GM23338 (cell line): ENCODE data around the gene NDRG2. TPM values are rescaled to one million over a fixed set of nuclear protein-coding genes. Genes with fewer than 3 reads are reported as not detected.
"Not testable (repeated sequence)": the region's sequence is repeated elsewhere in the genome, so short reads cannot be mapped to it uniquely, and the experiment has no call there.

Experiments used
- ATAC-seq: fragments of 200-7000 bp; cut with Tn5 transposase; 3 replicates; pipeline ENCODE4 v1.9.1; 2020
- DNase-seq: peaks from one replicate; pipeline ENCODE4 v3.0.0-alpha.2; 2015; ENCODE audit warnings: low spot score
- H2AFZ ChIP-seq: fragments of 200-600 bp; sonication (generic); 2 replicates; pipeline ENCODE4 v1.8.0; 2016; ENCODE audit warnings: antibody characterized with exemption, mild to moderate bottlenecking, moderate library complexity
- H3F3A ChIP-seq: fragments of 200-600 bp; sonication (generic); replicated peaks from 2 replicates; pipeline ENCODE4 v1.8.0; 2017; ENCODE audit warnings: antibody characterized with exemption, mixed run types, low read depth
- H3K27ac ChIP-seq: fragments of 200-600 bp; sonication (generic); 2 replicates; pipeline ENCODE4 v1.6.1; 2016; ENCODE audit warnings: low read depth
- H3K27me3 ChIP-seq: fragments of 200-600 bp; sonication (generic); 2 replicates; pipeline ENCODE4 v1.8.0; 2016; ENCODE audit warnings: mild to moderate bottlenecking, mixed run types, moderate library complexity; ENCODE audit not compliant: insufficient read depth
- H3K36me3 ChIP-seq: fragments of 200-600 bp; sonication (generic); 2 replicates; pipeline ENCODE4 v1.8.0; 2016; ENCODE audit warnings: mild to moderate bottlenecking; ENCODE audit not compliant: insufficient read depth
- H3K4me1 ChIP-seq: fragments of 200-600 bp; sonication (generic); 2 replicates; pipeline ENCODE4 v1.8.0; 2016; ENCODE audit warnings: mild to moderate bottlenecking, moderate library complexity; ENCODE audit not compliant: insufficient read depth
- H3K4me2 ChIP-seq: fragments of 200-600 bp; sonication (generic); 2 replicates; pipeline ENCODE4 v1.7.1; 2017; ENCODE audit warnings: mixed run types
- H3K4me3 ChIP-seq: fragments of 200-600 bp; sonication (generic); 2 replicates; pipeline ENCODE4 v1.6.1; 2016; ENCODE audit warnings: mixed run types
- H3K79me2 ChIP-seq: fragments of 200-600 bp; sonication (generic); replicated peaks from 2 replicates; pipeline ENCODE4 v1.8.0; 2017; ENCODE audit warnings: mild to moderate bottlenecking; ENCODE audit not compliant: insufficient read depth
- H3K9me2 ChIP-seq: fragments of 200-600 bp; sonication (generic); 2 replicates; pipeline ENCODE4 v1.8.0; 2017; ENCODE audit not compliant: insufficient read depth
- H4K20me1 ChIP-seq: fragments of 200-600 bp; sonication (generic); replicated peaks from 2 replicates; pipeline ENCODE4 v1.8.0; 2017; ENCODE audit warnings: mild to moderate bottlenecking; ENCODE audit not compliant: insufficient read depth
- H3K27ac Mint-ChIP-seq: 2 replicates; pipeline ENCODE4 v1.8.0; 2020; ENCODE audit warnings: inconsistent platforms, mild to moderate bottlenecking, moderate library complexity, mixed read lengths
- H3K27me3 Mint-ChIP-seq: 3 replicates; pipeline ENCODE4 v1.8.0; 2022; ENCODE audit warnings: low read depth, mild to moderate bottlenecking, moderate library complexity, mixed read lengths, inconsistent platforms; ENCODE audit not compliant: insufficient read depth, poor library complexity
- H3K36me3 Mint-ChIP-seq: 3 replicates; pipeline ENCODE4 v1.8.0; 2021; ENCODE audit warnings: low read depth, mild to moderate bottlenecking, inconsistent platforms, moderate library complexity, mixed read lengths
- H3K4me1 Mint-ChIP-seq: 3 replicates; pipeline ENCODE4 v1.8.0; 2020; ENCODE audit warnings: mild to moderate bottlenecking, inconsistent platforms, mixed read lengths
- H3K4me3 Mint-ChIP-seq: 3 replicates; pipeline ENCODE4 v1.8.0; 2021; ENCODE audit warnings: moderate library complexity, mild to moderate bottlenecking, inconsistent platforms, mixed read lengths
- H3K9me3 Mint-ChIP-seq: 3 replicates; pipeline ENCODE4 v1.8.0; 2020; ENCODE audit warnings: moderate library complexity, mild to moderate bottlenecking, inconsistent platforms, mixed read lengths
- EZH2phosphoT487 ChIP-seq: fragments of 200-600 bp; sonication (generic); IDR thresholded peaks from one replicate; pipeline ENCODE4 v1.8.1; 2018; ENCODE audit warnings: antibody characterized with exemption; ENCODE audit not compliant: unreplicated experiment
- ZNF462 ChIP-seq: fragments of 250-450 bp; sonication (Bioruptor Pico); IDR thresholded peaks from 2 replicates; pipeline ENCODE4 v1.5.0; 2020; ENCODE audit warnings: mild to moderate bottlenecking, moderate library complexity
- polyA plus RNA-seq: library from polyadenylated mRNA; unstranded; fragments of >200 nt; fragmentation: Nextera tagmentation; extraction: Ambion mirVana; gene quantifications from 2 replicates; pipeline ENCODE4 v1.2.1, GENCODE V29; 2016
- total RNA-seq: library from RNA; depleted of rRNA; stranded (reverse); fragments of >200 nt; shearing (Covaris generic); gene quantifications from 2 replicates; pipeline ENCODE4 v1.2.3, GENCODE V29; 2014

Gene NDRG2
- total and polyA plus RNA-seq, 2 experiments from 2014 or later = 8.8 to 20.6 TPM

- no peaks in the 10 kb centered on the region for H3K9me2 ChIP-seq
- H3K4me1 ChIP-seq = 0 out of 2 replicates have a peak, but pooled peaks cover 7% of the 10 kb centered on the region
- no peaks in the 10 kb centered on the region for H3K79me2 ChIP-seq
- ATAC-seq (no peak), DNase-seq (no peak)
- peaks cover 15% of the 10 kb centered on the region for H3K4me1 Mint-ChIP-seq
- no peaks in the 10 kb centered on the region for H3K36me3 Mint-ChIP-seq
- no peak overlapping the region for H3K27ac ChIP-seq
- no peak overlapping the region for H3K27ac Mint-ChIP-seq
- no peak overlapping the region for H2AFZ ChIP-seq
- no peaks in the 10 kb centered on the region for H3K27me3 ChIP-seq
- no peak overlapping the region for H3K4me3 Mint-ChIP-seq
- H3K27me3 Mint-ChIP-seq = peaks cover 3% of the 10 kb centered on the region
- no peaks in the 10 kb centered on the region for H3K36me3 ChIP-seq
- H3K4me2 ChIP-seq = no peak overlapping the region
- H3K4me3 ChIP-seq = no peak overlapping the region
- no peak for TF ChIP-seq ZNF462 (CRISPR knock-in tag)
- no peak for TF ChIP-seq EZH2phosphoT487
- no peaks in the 10 kb centered on the region for H4K20me1 ChIP-seq
- H3F3A ChIP-seq = no peaks in the 10 kb centered on the region
- H3K9me3 Mint-ChIP-seq = no peaks in the 10 kb centered on the region
Measured at GRCh38 chr14:21011136-21011535, 13.7 kb downstream of the NDRG2 start.

DNA sequence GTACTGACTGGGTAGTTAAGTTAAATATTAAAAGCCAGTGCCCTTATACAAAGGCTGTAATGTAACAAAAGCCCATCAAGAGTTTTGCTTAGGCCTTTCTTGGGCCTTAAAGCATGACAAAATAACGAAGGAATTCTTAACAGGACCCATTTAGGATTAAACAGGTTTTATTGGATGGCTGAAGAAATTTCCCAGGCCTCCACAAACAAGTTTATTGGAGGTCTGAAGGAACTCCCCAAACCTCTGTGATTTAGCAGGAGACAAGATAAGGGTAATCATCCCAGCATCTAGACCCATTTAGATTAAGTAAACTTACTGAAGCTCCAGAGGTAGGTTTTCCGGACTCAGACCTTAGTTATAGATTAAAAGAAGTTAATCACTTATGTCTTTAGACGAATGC lies 15.1 kb downstream of the NDRG2 start:
- not testable (repeated sequence) for H3K4me1 Mint-ChIP-seq, H3K4me3 ChIP-seq, DNase-seq, H3K4me3 Mint-ChIP-seq, H3K27me3 Mint-ChIP-seq, H2AFZ ChIP-seq, ATAC-seq, H3K9me3 Mint-ChIP-seq, H3K27ac Mint-ChIP-seq, H3K27me3 ChIP-seq, H4K20me1 ChIP-seq, H3K36me3 Mint-ChIP-seq, H3K4me2 ChIP-seq, H3K36me3 ChIP-seq, H3F3A ChIP-seq, H3K4me1 ChIP-seq, H3K79me2 ChIP-seq, H3K9me2 ChIP-seq
- 0 out of 2 replicates have a peak overlapping the region, but pooled peaks have one; percentile 15 for H3K27ac ChIP-seq
